Measurements from ENCODE around the gene ERICH6B. TPM values are rescaled to one million over a fixed set of nuclear protein-coding genes. Genes with fewer than 3 reads are reported as not detected.

ERICH6B gene
- total and polyA plus RNA-seq, 2 of the 8 experiments (the other 6 are each of a cell fraction or from before 2014, with no cell fraction given), result not detected

DNA sequence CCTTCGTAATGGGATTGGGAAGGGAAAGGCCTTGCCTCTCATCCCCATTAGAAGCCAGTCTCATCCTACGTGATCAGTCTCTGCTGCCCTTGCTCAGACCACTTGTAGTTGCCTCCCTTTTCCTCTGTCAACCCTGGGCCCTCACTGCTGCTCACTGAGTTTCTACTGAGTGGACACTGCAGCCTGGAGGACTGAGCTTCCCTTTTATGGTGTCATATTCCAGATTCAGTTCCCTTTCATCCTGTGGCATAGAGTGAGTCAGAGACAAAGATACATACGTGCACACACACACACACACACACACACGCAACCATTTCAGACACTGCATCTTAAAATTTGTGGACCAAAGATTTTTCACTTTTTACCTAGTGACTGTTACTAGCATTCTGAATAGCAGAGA is 94.2 kb downstream of the ERICH6B start:
- 93% methylated on average over 4 of the region's 4 CpGs; no CpG with 5 or more reads in 1 of the 2 experiments for WGBS, 2 experiments (ENCODE audit: extremely low coverage in 1 of 2, insufficient coverage in 1 of 2, insufficient read length in 1 of 2, insufficient replicate concordance in 2 of 2, low coverage in 1 of 2, low lambda C conversion rate in 2 of 2, missing lambda C conversion rate in 1 of 2)
- Histone ChIP-seq H3K4me3 (ENCODE audit: extremely low read depth in 1 of 4, insufficient read depth in 2 of 4, low read depth in 3 of 4, low read length in 4 of 4) (no peak overlapping the region), H2BK20ac (ENCODE audit: low read length) (no peak overlapping the region), H4K5ac (ENCODE audit: insufficient read length, low read depth, low read length) (no peak overlapping the region), H3K36me3 (ENCODE audit: control insufficient read depth in 2 of 4, insufficient read depth in 4 of 4, low read length in 3 of 4) (peaks cover 5 to 37% (median 24%) of the 10 kb centered on the region in 4 experiments; a peak in 7 of 8 replicates), H3K9ac (replicated peaks in 1 of 4; ENCODE audit: extremely low read depth in 1 of 4, low read depth in 3 of 4, low read length in 3 of 4) (no peak overlapping the region), H2BK120ac (replicated peaks; ENCODE audit: low read depth, low read length) (no peak overlapping the region), H2AFZ (ENCODE audit: low read length) (no peak overlapping the region), H3K27ac (ENCODE audit: low read depth, low read length) (no peak overlapping the region), H4K20me1 (replicated peaks in 1 of 2; ENCODE audit: control insufficient read depth in 1 of 2, insufficient read depth in 2 of 2, low read length in 2 of 2) (peaks cover 0 to 2% of the 10 kb centered on the region in 2 experiments), H3K14ac (ENCODE audit: insufficient read length) (no peak overlapping the region), H3K9me3 (ENCODE audit: insufficient read depth in 2 of 2, low read depth in 1 of 2, low read length in 1 of 2) (no peaks in the 10 kb centered on the region), H2BK5ac (ENCODE audit: low read depth, low read length) (no peak overlapping the region), H3K4ac (replicated peaks; ENCODE audit: insufficient read length, low read depth, low read length) (no peak overlapping the region), H2AK5ac (ENCODE audit: low read depth, low read length) (no peak overlapping the region), H3K79me1 (ENCODE audit: low read depth, low read length) (no peaks in the 10 kb centered on the region), H3K23me2 (ENCODE audit: low read depth, low read length) (no peaks in the 10 kb centered on the region), H3K27me3 (replicated peaks in 1 of 4; ENCODE audit: control insufficient read depth in 3 of 4, extremely low read depth in 1 of 4, insufficient read depth in 3 of 4, low read length in 3 of 4) (no peaks in the 10 kb centered on the region; a peak in 2 of 7 replicates), H4K91ac (replicated peaks; ENCODE audit: insufficient read length, low read length) (no peak overlapping the region), H3K4me2 (ENCODE audit: insufficient read depth in 1 of 2, low read depth in 2 of 2, low read length in 2 of 2) (no peak overlapping the region), H3K56ac (replicated peaks; ENCODE audit: insufficient read length, low read depth, low read length) (no peak overlapping the region), H3K79me2 (ENCODE audit: control insufficient read depth in 1 of 2, insufficient read depth in 2 of 2, low read length in 2 of 2) (no peaks in the 10 kb centered on the region), H3K4me1 (replicated peaks in 1 of 4; ENCODE audit: control insufficient read depth in 3 of 4, insufficient read depth in 4 of 4, low read length in 3 of 4) (no peaks in the 10 kb centered on the region), H4K8ac (ENCODE audit: extremely low read depth, insufficient read depth, low read length) (no peak overlapping the region), H3K18ac (ENCODE audit: extremely low read depth, low read length) (no peak overlapping the region), H2BK12ac (ENCODE audit: low read depth, low read length) (no peak overlapping the region), H3K23ac (ENCODE audit: insufficient read length) (no peak overlapping the region), H2BK15ac (ENCODE audit: low read length) (no peak overlapping the region)
- DNase-seq (ENCODE audit: low read depth in 1 of 2, low spot score in 2 of 2), result no peak
- POLR2A ChIA-PET (ENCODE audit: partially characterized antibody), result no interaction called here
- CTCF ChIA-PET (ENCODE audit: partially characterized antibody), result interaction anchor here (1.2 to 1.5 kb wide), 2 partner anchors 151 to 196 kb away, joined by 3 read pairs; no protein-coding TSS in a partner anchor
- FAIRE-seq, result no peak
- no peak for TF ChIP-seq TAF1 (IDR thresholded peaks at IDR 0.05; ENCODE audit: low read depth, low read length)
- TF ChIP-seq RAD21 (IDR thresholded peaks at IDR 0.05 in 1 of 2, conservative IDR thresholded peaks at IDR 0.05 in 1 of 2; ENCODE audit: low read depth in 2 of 2, low read length in 2 of 2), result no peak
- TF ChIP-seq RBBP5 (IDR thresholded peaks at IDR 0.05; ENCODE audit: borderline replicate concordance, low read depth, low read length), result no peak
- TF ChIP-seq, protein P1, sequence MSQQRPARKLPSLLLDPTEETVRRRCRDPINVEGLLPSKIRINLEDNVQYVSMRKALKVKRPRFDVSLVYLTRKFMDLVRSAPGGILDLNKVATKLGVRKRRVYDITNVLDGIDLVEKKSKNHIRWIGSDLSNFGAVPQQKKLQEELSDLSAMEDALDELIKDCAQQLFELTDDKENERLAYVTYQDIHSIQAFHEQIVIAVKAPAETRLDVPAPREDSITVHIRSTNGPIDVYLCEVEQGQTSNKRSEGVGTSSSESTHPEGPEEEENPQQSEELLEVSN (IDR thresholded peaks at IDR 0.05), result no peak
- no peak for TF ChIP-seq SRF (IDR thresholded peaks at IDR 0.05; ENCODE audit: low read depth, low read length)
- no peak for TF ChIP-seq TEAD4 (IDR thresholded peaks at IDR 0.05; ENCODE audit: low read depth, low read length)
- no peak for TF ChIP-seq TBP (IDR thresholded peaks at IDR 0.05; ENCODE audit: low read depth, low read length)
- TF ChIP-seq SP2 (IDR thresholded peaks at IDR 0.05; ENCODE audit: low read length), result no peak
- TF ChIP-seq SP1 (IDR thresholded peaks at IDR 0.05; ENCODE audit: low read depth, low read length), result no peak
- TF ChIP-seq CTBP2 (IDR thresholded peaks at IDR 0.05; ENCODE audit: borderline replicate concordance, insufficient read depth, insufficient read length, low read length), result no peak
- TF ChIP-seq RXRA (IDR thresholded peaks at IDR 0.05; ENCODE audit: insufficient read depth, low read depth, low read length), result no peak
- no peak for TF ChIP-seq KDM1A (IDR thresholded peaks at IDR 0.05; ENCODE audit: borderline replicate concordance, low read length)
- no peak for TF ChIP-seq CHD1 (IDR thresholded peaks at IDR 0.05; ENCODE audit: low read depth, low read length)
- TF ChIP-seq EP300 (IDR thresholded peaks at IDR 0.05; ENCODE audit: borderline replicate concordance in 1 of 2, low read depth in 2 of 2, low read length in 2 of 2), result no peak
